Measurements from ENCODE around the gene DSCAM. TPM values are rescaled to one million over a fixed set of nuclear protein-coding genes. Genes with fewer than 3 reads are reported as not detected.

The DSCAM gene
- total RNA-seq, 1 experiment from 2014 or later, result 0.13 TPM

GRCh38 chr21:40516335-40516734, 330.6 kb downstream of the DSCAM start:
- H3K27ac Mint-ChIP-seq, result no peak overlapping the region
- H3K4me1 Mint-ChIP-seq, result peaks cover 12% of the 10 kb centered on the region
- H3K4me3 Mint-ChIP-seq, result peak overlapping the region; percentile 15; the same call in 1 of the 2 replicates
- H3K27me3 Mint-ChIP-seq (ENCODE audit: low read depth), result peaks cover 3% of the 10 kb centered on the region; the same call in 1 of the 2 replicates
- peak; percentile 18 for DNase-seq (ENCODE audit: low spot score)
- ATAC-seq, result peak; percentile 58
- H3K9me3 Mint-ChIP-seq, result peaks cover 11% of the 10 kb centered on the region
- ChIA-PET POLR2A (no interaction called here), CTCF (no interaction called here)
- no peaks in the 10 kb centered on the region for H3K36me3 Mint-ChIP-seq
- TF ChIP-seq ELF4 (CRISPR knock-in tag; IDR thresholded peaks at IDR 0.05; ENCODE audit: low read depth), result no peak

GRCh38 chr21:40512590-40512989, 334.4 kb downstream of the DSCAM start:
- POLR2A ChIA-PET, result interaction anchor here (0.6 kb wide), 1 partner anchor 47 kb away, joined by 3 read pairs; no protein-coding TSS in a partner anchor
- Mint-ChIP-seq H3K27ac (no peak overlapping the region), H3K4me1 (peaks cover 12% of the 10 kb centered on the region), H3K4me3 (no peak overlapping the region), H3K27me3 (ENCODE audit: low read depth) (peaks cover 3% of the 10 kb centered on the region; the same call in 1 of the 2 replicates), H3K9me3 (peaks cover 11% of the 10 kb centered on the region), H3K36me3 (no peaks in the 10 kb centered on the region)
- DNase-seq (ENCODE audit: low spot score) (peak; percentile 73), ATAC-seq (peak; percentile 60)
- CTCF ChIA-PET, result interaction anchor here (0.5 to 1.4 kb wide), 17 partner anchors 10 to 622 kb away, joined by 3 to 27 read pairs (median 3); no protein-coding TSS in a partner anchor
- TF ChIP-seq CTCF (IDR thresholded peaks at IDR 0.05), result peak; percentile 93
- no peak for TF ChIP-seq IRF2 (CRISPR knock-in tag; IDR thresholded peaks at IDR 0.05; ENCODE audit: borderline replicate concordance, low read depth)

- Mint-ChIP-seq H3K36me3 (no peaks in the 10 kb centered on the region), H3K4me1 (no peaks in the 10 kb centered on the region), H3K27ac (no peak overlapping the region), H3K27me3 (ENCODE audit: low read depth) (peaks cover 3% of the 10 kb centered on the region; the same call in 1 of the 2 replicates), H3K9me3 (peaks cover 8% of the 10 kb centered on the region), H3K4me3 (no peak overlapping the region)
- no peak for DNase-seq (ENCODE audit: low spot score)
- ChIA-PET CTCF (no interaction called here), POLR2A (interaction anchor here (1.1 kb wide), 1 partner anchor 367 kb away, joined by 4 read pairs; no protein-coding TSS in a partner anchor)
- TF ChIP-seq NR1H2 (CRISPR knock-in tag; IDR thresholded peaks at IDR 0.05) (no peak), ELF4 (CRISPR knock-in tag; IDR thresholded peaks at IDR 0.05; ENCODE audit: low read depth) (no peak), FOXP1 (CRISPR knock-in tag; IDR thresholded peaks at IDR 0.05; ENCODE audit: borderline replicate concordance) (no peak), ZNF232 (CRISPR knock-in tag; IDR thresholded peaks at IDR 0.05) (no peak), PRRX2 (CRISPR knock-in tag; IDR thresholded peaks at IDR 0.05) (no peak), FOXJ3 (CRISPR knock-in tag; IDR thresholded peaks at IDR 0.05; ENCODE audit: borderline replicate concordance) (no peak), JUN (CRISPR knock-in tag; IDR thresholded peaks at IDR 0.05) (no peak), AR (CRISPR knock-in tag; IDR thresholded peaks at IDR 0.05) (no peak), ZMAT4 (CRISPR knock-in tag; IDR thresholded peaks at IDR 0.05) (no peak), ZNF121 (CRISPR knock-in tag; IDR thresholded peaks at IDR 0.05) (no peak), E2F1 (CRISPR knock-in tag; IDR thresholded peaks at IDR 0.05) (no peak), CREM (CRISPR knock-in tag; IDR thresholded peaks at IDR 0.05) (no peak), FOXP4 (CRISPR knock-in tag; IDR thresholded peaks at IDR 0.05) (no peak), RELA (CRISPR knock-in tag; IDR thresholded peaks at IDR 0.05; ENCODE audit: borderline replicate concordance) (no peak), ATF1 (CRISPR knock-in tag; IDR thresholded peaks at IDR 0.05) (no peak), NR3C1 (CRISPR knock-in tag; conservative IDR thresholded peaks at IDR 0.05; ENCODE audit: low read depth) (no peak), IRF2 (CRISPR knock-in tag; IDR thresholded peaks at IDR 0.05; ENCODE audit: borderline replicate concordance, low read depth) (no peak), ATF6 (CRISPR knock-in tag; IDR thresholded peaks at IDR 0.05) (no peak), TCF7 (CRISPR knock-in tag; IDR thresholded peaks at IDR 0.05; ENCODE audit: low read depth) (no peak)
- ATAC-seq, result no peak
Observed at GRCh38 chr21:40507978-40508377, 339.0 kb downstream of the DSCAM start.
